Measurements from ENCODE around the gene PARVA. TPM values are rescaled to one million over a fixed set of nuclear protein-coding genes. Genes with fewer than 3 reads are reported as not detected.

Gene PARVA
- total and polyA plus RNA-seq, 2 of the 8 experiments (the other 6 are each of a cell fraction or from before 2014, with no cell fraction given) = 3.1 to 13.5 TPM

- no peak overlapping the region for H3K18ac ChIP-seq (ENCODE audit: extremely low read depth, low read length)
- DNase-seq (ENCODE audit: low read depth in 1 of 2, low spot score in 2 of 2) = peak in 1 of 2 experiments; percentile 58
- TF ChIP-seq RAD21 (IDR thresholded peaks at IDR 0.05 in 1 of 2, conservative IDR thresholded peaks at IDR 0.05 in 1 of 2; ENCODE audit: low read depth in 2 of 2, low read length in 2 of 2) (peak; percentile 36 to 58), GABPA (IDR thresholded peaks at IDR 0.05; ENCODE audit: borderline replicate concordance, insufficient read depth, low read length) (no peak), NRF1 (IDR thresholded peaks at IDR 0.05; ENCODE audit: low read depth, low read length) (no peak), EGR1 (IDR thresholded peaks at IDR 0.05; ENCODE audit: borderline replicate concordance, low read depth, low read length) (no peak), ZNF274 (IDR thresholded peaks at IDR 0.05; ENCODE audit: borderline replicate concordance, extremely low read depth, low read length) (no peak), PHF8 (conservative IDR thresholded peaks at IDR 0.05; ENCODE audit: low read depth, low read length) (no peak), SIN3A (conservative IDR thresholded peaks at IDR 0.05 in 1 of 2, IDR thresholded peaks at IDR 0.05 in 1 of 2; ENCODE audit: low read depth in 1 of 2, low read length in 2 of 2) (no peak)
- TF ChIP-seq, protein P1, sequence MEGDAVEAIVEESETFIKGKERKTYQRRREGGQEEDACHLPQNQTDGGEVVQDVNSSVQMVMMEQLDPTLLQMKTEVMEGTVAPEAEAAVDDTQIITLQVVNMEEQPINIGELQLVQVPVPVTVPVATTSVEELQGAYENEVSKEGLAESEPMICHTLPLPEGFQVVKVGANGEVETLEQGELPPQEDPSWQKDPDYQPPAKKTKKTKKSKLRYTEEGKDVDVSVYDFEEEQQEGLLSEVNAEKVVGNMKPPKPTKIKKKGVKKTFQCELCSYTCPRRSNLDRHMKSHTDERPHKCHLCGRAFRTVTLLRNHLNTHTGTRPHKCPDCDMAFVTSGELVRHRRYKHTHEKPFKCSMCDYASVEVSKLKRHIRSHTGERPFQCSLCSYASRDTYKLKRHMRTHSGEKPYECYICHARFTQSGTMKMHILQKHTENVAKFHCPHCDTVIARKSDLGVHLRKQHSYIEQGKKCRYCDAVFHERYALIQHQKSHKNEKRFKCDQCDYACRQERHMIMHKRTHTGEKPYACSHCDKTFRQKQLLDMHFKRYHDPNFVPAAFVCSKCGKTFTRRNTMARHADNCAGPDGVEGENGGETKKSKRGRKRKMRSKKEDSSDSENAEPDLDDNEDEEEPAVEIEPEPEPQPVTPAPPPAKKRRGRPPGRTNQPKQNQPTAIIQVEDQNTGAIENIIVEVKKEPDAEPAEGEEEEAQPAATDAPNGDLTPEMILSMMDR (IDR thresholded peaks at IDR 0.05; ENCODE audit: control extremely low read depth in 1 of 3, insufficient read depth in 1 of 3, low read depth in 1 of 3, low read length in 3 of 3) = peak in 1 of 3 experiments; percentile 23; a peak in 2 of 4 replicates
Measured at GRCh38 chr11:12410006-12410728, 32.8 kb downstream of the PARVA start.

More at GRCh38 chr11:12410006-12410728, 32.8 kb downstream of the PARVA start:
- ChIA-PET CTCF (ENCODE audit: partially characterized antibody) (interaction anchor here (0.9 to 4.8 kb wide), 15 partner anchors 11 to 483 kb away, joined by 3 to 33 read pairs (median 4); no protein-coding TSS in a partner anchor), POLR2A (ENCODE audit: partially characterized antibody) (interaction anchor here (1.7 kb wide), 1 partner anchor 31 kb away, joined by 4 read pairs; no protein-coding TSS in a partner anchor)
- Histone ChIP-seq H2BK20ac (ENCODE audit: low read length) (no peak overlapping the region), H3K79me2 (ENCODE audit: control insufficient read depth in 1 of 2, insufficient read depth in 2 of 2, low read length in 2 of 2) (no peaks in the 10 kb centered on the region), H4K20me1 (replicated peaks in 1 of 2; ENCODE audit: control insufficient read depth in 1 of 2, insufficient read depth in 2 of 2, low read length in 2 of 2) (no peaks in the 10 kb centered on the region), H3K14ac (ENCODE audit: insufficient read length) (no peak overlapping the region), H3K4me2 (ENCODE audit: insufficient read depth in 1 of 2, low read depth in 2 of 2, low read length in 2 of 2) (no peak overlapping the region), H3K23ac (ENCODE audit: insufficient read length) (no peak overlapping the region), H2BK5ac (ENCODE audit: low read depth, low read length) (peak overlapping the region; percentile 39; the same call in 1 of the 2 replicates), H3K4ac (replicated peaks; ENCODE audit: insufficient read length, low read depth, low read length) (no peak overlapping the region), H3K9ac (replicated peaks in 1 of 4; ENCODE audit: extremely low read depth in 1 of 4, low read depth in 3 of 4, low read length in 3 of 4) (no peak overlapping the region), H3K36me3 (ENCODE audit: control insufficient read depth in 2 of 4, insufficient read depth in 4 of 4, low read length in 3 of 4) (no peaks in the 10 kb centered on the region), H2BK12ac (ENCODE audit: low read depth, low read length) (no peak overlapping the region; the same call in 1 of the 2 replicates), H3K79me1 (ENCODE audit: low read depth, low read length) (no peaks in the 10 kb centered on the region), H3K9me3 (ENCODE audit: insufficient read depth in 2 of 2, low read depth in 1 of 2, low read length in 1 of 2) (no peaks in the 10 kb centered on the region), H2BK15ac (ENCODE audit: low read length) (no peak overlapping the region), H2AFZ (ENCODE audit: low read length) (no peak overlapping the region; the same call in 1 of the 2 replicates), H4K91ac (replicated peaks; ENCODE audit: insufficient read length, low read length) (no peak overlapping the region), H3K4me1 (replicated peaks in 1 of 4; ENCODE audit: control insufficient read depth in 3 of 4, insufficient read depth in 4 of 4, low read length in 3 of 4) (peaks cover 0 to 7% (median 4%) of the 10 kb centered on the region in 4 experiments; a peak in 4 of 7 replicates), H3K4me3 (ENCODE audit: extremely low read depth in 1 of 4, insufficient read depth in 2 of 4, low read depth in 3 of 4, low read length in 4 of 4) (no peak overlapping the region), H3K23me2 (ENCODE audit: low read depth, low read length) (no peaks in the 10 kb centered on the region), H3K56ac (replicated peaks; ENCODE audit: insufficient read length, low read depth, low read length) (no peak overlapping the region), H2BK120ac (replicated peaks; ENCODE audit: low read depth, low read length) (no peak overlapping the region), H3K27me3 (replicated peaks in 1 of 4; ENCODE audit: control insufficient read depth in 3 of 4, extremely low read depth in 1 of 4, insufficient read depth in 3 of 4, low read length in 3 of 4) (no peaks in the 10 kb centered on the region), H2AK5ac (ENCODE audit: low read depth, low read length) (no peak overlapping the region), H4K8ac (ENCODE audit: extremely low read depth, insufficient read depth, low read length) (no peak overlapping the region), H4K5ac (ENCODE audit: insufficient read length, low read depth, low read length) (no peak overlapping the region), H3K27ac (ENCODE audit: low read depth, low read length) (no peak overlapping the region)
- 80% methylated on average over 10 of the region's 10 CpGs; no CpG with 5 or more reads in 1 of the 2 experiments for WGBS, 2 experiments (ENCODE audit: extremely low coverage in 1 of 2, insufficient coverage in 1 of 2, insufficient read length in 1 of 2, insufficient replicate concordance in 2 of 2, low coverage in 1 of 2, low lambda C conversion rate in 2 of 2, missing lambda C conversion rate in 1 of 2)
- no peak for FAIRE-seq

Measured in H1 (cell line).